MM.1S (cell line): ENCODE measurements around the gene CDH22.

ENCODE experiments used
- CTCF ChIP-seq: fragments of 300-600 bp; sonication (generic); IDR thresholded peaks from 2 replicates; pipeline ENCODE4 v1.5.1; 2016; ENCODE audit warnings: antibody characterized with exemption, low read length, mixed read lengths
- EZH2 ChIP-seq: fragments of 300-600 bp; sonication (generic); optimal IDR thresholded peaks from 2 replicates; pipeline ENCODE3; 2017; ENCODE audit warnings: low read depth, mild to moderate bottlenecking, antibody characterized with exemption, low read length, mixed read lengths

DNA sequence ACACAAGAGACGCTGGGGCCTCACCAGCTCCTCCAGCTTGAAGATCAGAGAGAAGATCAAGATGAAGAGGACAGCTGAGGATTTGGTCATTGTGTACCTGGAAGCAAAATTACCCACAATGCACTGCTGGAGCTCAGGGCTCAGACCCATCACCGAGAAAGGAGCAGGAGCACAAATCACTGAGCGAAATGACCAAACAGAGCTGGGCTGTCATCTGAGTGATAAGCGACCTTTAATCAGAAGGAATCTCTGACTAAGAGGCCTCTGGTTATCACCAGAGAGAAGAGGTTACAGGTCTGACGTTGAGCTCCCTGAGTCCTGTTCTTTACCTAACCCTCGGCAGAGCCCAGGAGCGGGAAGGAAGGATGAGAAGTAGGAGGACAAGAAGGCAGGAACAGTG lies 47.5 kb upstream of the CDH22 start:
- no peak for TF ChIP-seq CTCF
- TF ChIP-seq EZH2: no peak
